ENCODE measurements around the gene MRPL53.

The MRPL53 gene

DNA sequence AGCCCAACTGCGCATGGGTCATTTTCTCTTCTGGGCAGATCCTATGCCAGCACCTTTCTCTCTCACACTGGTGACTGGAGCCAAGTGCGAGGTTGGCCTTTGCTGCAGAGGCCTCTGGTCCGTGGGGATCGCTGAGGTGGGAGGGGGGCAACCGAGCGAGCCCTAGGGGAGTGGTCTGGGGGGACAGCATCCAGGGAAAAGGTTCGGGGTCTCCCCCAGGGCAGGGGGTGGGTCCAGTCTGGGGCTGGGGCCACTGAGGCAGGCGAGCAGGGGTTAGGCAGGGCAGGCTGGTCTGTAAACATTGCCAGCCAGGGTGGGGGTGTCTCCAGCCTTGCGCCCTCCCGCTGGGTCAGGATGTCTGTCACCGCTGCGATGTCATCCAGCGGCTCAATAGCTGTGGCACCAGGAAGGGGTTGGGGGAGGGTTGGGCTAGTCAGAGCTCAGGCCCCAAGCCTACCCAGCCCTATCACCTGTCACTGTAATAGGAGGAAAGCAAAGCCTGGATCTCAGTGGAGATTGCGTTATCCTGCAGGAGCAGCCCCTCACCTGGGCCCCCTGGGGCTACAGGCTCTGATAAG lies 46.2 kb downstream of the MRPL53 start:
- DNase-seq (ENCODE audit: low spot score), result no peak

GRCh38 chr2:74425523-74425922 lies 47.0 kb downstream of the MRPL53 start:
- DNase-seq (ENCODE audit: low spot score), result no peak

- DNase-seq (ENCODE audit: low spot score), result no peak
These were observed 47.5 kb downstream of the MRPL53 start for GRCh38 chr2:74424995-74425406.

DNA sequence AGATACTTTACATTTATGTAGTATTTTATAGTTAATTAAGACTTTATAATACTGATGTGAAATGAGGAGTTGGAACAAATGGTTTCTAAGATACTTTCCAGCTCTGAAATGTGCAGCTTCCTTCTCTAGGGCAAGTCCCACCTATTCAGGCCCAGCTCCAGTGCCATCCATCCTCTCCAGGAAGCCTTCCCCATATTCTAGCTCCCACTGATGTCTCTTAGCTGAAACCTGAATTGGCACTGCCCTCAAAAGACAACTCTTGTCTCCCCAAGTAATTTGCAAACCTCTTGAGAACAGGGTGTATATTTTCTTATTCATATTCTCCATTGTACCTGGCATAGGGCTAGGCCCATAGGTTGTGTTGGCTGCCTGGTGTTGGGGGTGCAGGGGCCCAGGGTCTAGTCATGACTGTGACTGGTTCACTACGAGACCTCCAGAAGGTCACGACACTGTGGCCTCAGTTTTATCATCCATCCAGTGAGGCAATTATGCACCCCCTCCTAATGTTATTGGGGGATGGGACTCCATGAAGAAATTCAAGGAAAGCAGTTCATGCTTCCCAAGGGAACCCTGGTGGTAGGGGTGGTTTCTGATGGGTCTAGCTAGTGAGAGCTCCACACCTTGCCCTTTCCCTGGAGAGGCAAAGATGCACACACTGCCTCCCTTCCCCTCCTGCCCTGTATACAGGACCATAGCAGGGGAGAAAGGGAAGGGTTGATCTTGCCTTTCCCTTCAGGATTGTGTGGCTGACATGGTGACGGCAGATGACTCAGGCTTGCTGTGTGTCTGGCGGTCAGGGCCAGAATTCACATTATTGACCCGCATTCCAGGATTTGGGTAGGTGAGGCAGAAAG lies 48.1 kb downstream of the MRPL53 start:
- peak; percentile 35 for DNase-seq (ENCODE audit: low spot score)

DNA sequence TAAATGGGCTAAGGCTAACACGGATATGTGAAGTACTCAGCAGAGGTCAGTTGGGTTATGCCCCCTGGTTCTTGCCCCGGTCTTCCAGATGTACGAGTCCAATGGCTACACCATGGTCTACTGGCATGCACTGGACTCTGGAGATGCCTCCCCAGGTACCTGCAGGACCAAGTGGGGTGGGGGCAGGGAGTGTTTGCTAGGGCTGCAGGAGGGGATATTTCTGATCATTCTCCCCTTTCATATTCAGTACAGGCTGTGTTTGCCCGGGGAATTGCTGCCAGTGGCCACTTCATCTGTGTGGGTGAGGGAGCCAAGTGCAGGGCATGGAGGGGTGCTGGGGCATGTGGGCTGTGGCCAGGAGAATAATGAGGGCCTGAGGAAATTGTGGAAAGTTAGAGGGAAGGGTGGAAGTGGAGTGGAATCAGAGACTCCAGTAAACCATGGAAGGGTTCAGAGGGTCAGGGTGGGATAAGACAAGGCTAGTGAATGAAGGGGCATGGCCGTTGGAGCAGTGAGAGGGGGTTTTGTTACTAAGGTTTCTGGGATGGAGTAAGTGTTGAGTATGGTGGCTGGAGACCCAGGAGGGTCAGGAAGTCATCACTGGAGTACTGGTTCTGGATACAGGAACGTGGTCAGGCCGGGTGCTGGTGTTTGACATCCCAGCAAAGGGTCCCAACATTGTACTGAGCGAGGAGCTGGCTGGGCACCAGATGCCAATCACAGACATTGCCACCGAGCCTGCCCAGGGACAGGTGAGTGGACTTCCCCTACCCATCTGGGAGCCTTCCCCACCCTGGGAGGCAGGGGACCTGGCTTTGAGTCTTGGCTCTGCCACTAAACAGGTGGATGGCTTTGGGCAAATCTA lies 49.0 kb downstream of the MRPL53 start:
- no peak for DNase-seq (ENCODE audit: low spot score)
